HepG2 (cell line): Measurements from ENCODE around the gene SLC6A17. TPM values are rescaled to one million over a fixed set of nuclear protein-coding genes. Genes with fewer than 3 reads are reported as not detected.

Source experiments
- ATAC-seq: fragments of 200-7000 bp; cut with Tn5 transposase; 3 replicates; pipeline ENCODE4 v1.9.1; 2020; ENCODE audit warnings: mild to moderate bottlenecking, moderate library complexity
- BruUV-seq: library from RNA; stranded (reverse); fragments of 400-500 nt; replicated peaks from 2 replicates; lab custom pipeline; 2021; lab: Mats Ljungman, UMichigan
- CTCF ChIA-PET: fragments of 300-600 bp; formaldehyde crosslinking; extraction: SDS; loops from one replicate; lab custom pipeline; 2021; ENCODE audit warnings: low total read pairs, inconsistent platforms, low intra/inter-chr PET ratio; lab: Yijun Ruan, JAX
- POLR2A ChIA-PET: fragments of 350-600 bp; sonication (Branson Sonifier 250); formaldehyde crosslinking; loops from one replicate; lab custom pipeline; 2020; ENCODE audit warnings: antibody characterized with exemption, inconsistent platforms; lab: Yijun Ruan, JAX
- DNase-seq: peaks from one replicate; pipeline ENCODE4 v3.0.0-alpha.2; 2015; ENCODE audit warnings: low spot score
- FAIRE-seq: peaks from 3 replicates; lab custom pipeline; 2011; peaks lifted over from hg19 to GRCh38; lab: Jason Lieb, UNC
- H2AFZ ChIP-seq: one replicate; pipeline ENCODE4 v1.6.1; 2011; ENCODE audit warnings: low read length, inconsistent platforms
- H3K27ac ChIP-seq: fragments of 300-600 bp; 3 replicates; pipeline ENCODE4 v1.8.0; 2011; ENCODE audit warnings: mixed run types, mild to moderate bottlenecking, mixed read lengths, low read length, inconsistent platforms; ENCODE audit not compliant: insufficient read depth; ENCODE audit errors: extremely low read length
- H3K27me3 ChIP-seq, 2 experiments: fragments of 200-600 bp in 1 of 2; 2 replicates in 1 of 2; 3 replicates in 1 of 2; pipeline versions ENCODE4 v1.6.0 to v1.8.0; 2011; ENCODE audit warnings: low read length in 2 of 2, mild to moderate bottlenecking in 2 of 2, moderate library complexity in 2 of 2, inconsistent platforms in 1 of 2; ENCODE audit not compliant: insufficient read depth in 2 of 2, control insufficient read depth in 1 of 2
- H3K36me3 ChIP-seq, 2 experiments: fragments of 200-600 bp in 1 of 2; replicated peaks in 1 of 2; 2 replicates in 1 of 2; 3 replicates in 1 of 2; pipeline versions ENCODE4 v1.5.1 to v1.8.0; 2011; ENCODE audit warnings: low read length in 2 of 2, inconsistent platforms in 1 of 2; ENCODE audit not compliant: insufficient read depth in 2 of 2, control insufficient read depth in 1 of 2
- H3K4me1 ChIP-seq: 2 replicates; pipeline ENCODE4 v1.5.1; 2012; ENCODE audit warnings: low read length, inconsistent platforms; ENCODE audit not compliant: insufficient read depth
- H3K4me2 ChIP-seq: 2 replicates; pipeline ENCODE4 v1.6.0; 2011; ENCODE audit warnings: low read depth, low read length, inconsistent platforms
- H3K4me3 ChIP-seq, 3 experiments: fragments of 200-600 bp in 1 of 3; sonication (generic), shearing (Covaris generic) in 1 of 3; replicated peaks in 1 of 3; 2 replicates each; pipeline ENCODE4 v1.5.1; 2011 to 2016; ENCODE audit warnings: low read length in 3 of 3, inconsistent platforms in 2 of 3, low read depth in 2 of 3, mild to moderate bottlenecking in 2 of 3, control low read depth in 1 of 3, mixed read lengths in 1 of 3; ENCODE audit not compliant: insufficient read depth in 1 of 3
- H3K79me2 ChIP-seq: one replicate; pipeline ENCODE4 v1.6.1; 2011; ENCODE audit warnings: low read length, inconsistent platforms; ENCODE audit not compliant: insufficient read depth
- H3K9ac ChIP-seq: 2 replicates; pipeline ENCODE4 v1.6.0; 2011; ENCODE audit warnings: mild to moderate bottlenecking, low read depth, low read length, inconsistent platforms; ENCODE audit not compliant: insufficient read depth
- H3K9me3 ChIP-seq: 2 replicates; pipeline ENCODE4 v1.5.1; 2012; ENCODE audit warnings: mild to moderate bottlenecking, low read length
- H4K20me1 ChIP-seq: 2 replicates; pipeline ENCODE4 v1.6.0; 2011; ENCODE audit warnings: inconsistent platforms, mild to moderate bottlenecking, low read length, moderate library complexity; ENCODE audit not compliant: insufficient read depth
- POLR2A ChIP-seq, 2 experiments: IDR thresholded peaks; 2 replicates each; pipeline ENCODE4 v1.6.1; 2011; ENCODE audit warnings: low read depth in 2 of 2, low read length in 2 of 2, mild to moderate bottlenecking in 1 of 2, moderate library complexity in 1 of 2; ENCODE audit not compliant: insufficient read depth in 1 of 2
- ZBTB42 ChIP-seq: sonication (generic); formaldehyde crosslinking; IDR thresholded peaks from 2 replicates; pipeline ENCODE4 v1.5.0; 2020; ENCODE audit warnings: mild to moderate bottlenecking, missing genetic modification reagents
- ZBTB7B ChIP-seq: sonication (generic); formaldehyde crosslinking; IDR thresholded peaks from 2 replicates; pipeline ENCODE4 v1.4.0; 2020; ENCODE audit warnings: missing genetic modification reagents
- ZNF136 ChIP-seq: sonication (generic); formaldehyde crosslinking; IDR thresholded peaks from 2 replicates; pipeline ENCODE4 v1.8.1; 2022; ENCODE audit warnings: low read depth, mild to moderate bottlenecking, moderate library complexity, missing genetic modification reagents
- ZNF501 ChIP-seq: sonication (generic); formaldehyde crosslinking; IDR thresholded peaks from 2 replicates; pipeline ENCODE4 v1.5.1; 2020; ENCODE audit warnings: mild to moderate bottlenecking, moderate library complexity, missing genetic modification reagents
- ZNF720 ChIP-seq: sonication (generic); formaldehyde crosslinking; IDR thresholded peaks from 2 replicates; pipeline ENCODE4 v1.4.0; 2020; ENCODE audit warnings: missing genetic modification reagents
- WGBS: methylation state at CpG from one replicate; pipeline ENCODE4 v1.1.6; 2017; ENCODE audit warnings: low lambda C conversion rate; 5-methylcytosine and 5-hydroxymethylcytosine counted together
- in situ Hi-C: cut with HindIII; loops from 2 replicates; pipeline ENCODE4 v1.10.0; 2017; ENCODE audit warnings: low pct_unique_long_range_greater_than_20kb; ENCODE audit not compliant: extremely low pct_ligation_motif_present
- intact Hi-C: fragments of 100-400 bp; cut with micrococcal nuclease; formaldehyde crosslinking; loops from one replicate; pipeline ENCODE4 v1.10.0; 2022; ENCODE audit not compliant: unreplicated experiment
- polyA plus RNA-seq, 8 experiments: library from polyadenylated mRNA; depleted of rRNA in 3 of 8; stranded (reverse) in 7 of 8; unstranded in 1 of 8; fragments of >200 nt; fragmentation: Illumina TruSeq in 4 of 8; extraction: Trizol in 4 of 8; gene quantifications; 2 replicates each; pipeline versions ENCODE4 v1.2.1 to v1.2.3, GENCODE V29; 2011 to 2016; ENCODE audit warnings: low read depth in 4 of 8, missing spikeins in 1 of 8, mixed read lengths in 1 of 8; ENCODE audit not compliant: insufficient read depth in 1 of 8
- total RNA-seq, 5 experiments: library from RNA; depleted of rRNA; stranded (reverse); fragments of >200 nt; fragmentation: Illumina TruSeq; extraction: Trizol; gene quantifications; 2 replicates each; pipeline ENCODE4 v1.2.3, GENCODE V29; 2016; ENCODE audit warnings: low read depth in 1 of 5
- TF ChIP-seq, protein P1 (sequence below): sonication (generic); formaldehyde crosslinking; IDR thresholded peaks from 2 replicates; pipeline ENCODE4 v1.5.0; 2020; ENCODE audit warnings: mild to moderate bottlenecking, missing genetic modification reagents, borderline replicate concordance
- TF ChIP-seq, protein P2 (sequence below): sonication (generic); formaldehyde crosslinking; IDR thresholded peaks from 2 replicates; pipeline ENCODE4 v1.8.1; 2022; ENCODE audit warnings: low read depth, mild to moderate bottlenecking, missing genetic modification reagents

Gene SLC6A17
- total and polyA plus RNA-seq, 2 of the 13 experiments (the other 11 are each of a cell fraction or from before 2014, with no cell fraction given), result not detected

DNA sequence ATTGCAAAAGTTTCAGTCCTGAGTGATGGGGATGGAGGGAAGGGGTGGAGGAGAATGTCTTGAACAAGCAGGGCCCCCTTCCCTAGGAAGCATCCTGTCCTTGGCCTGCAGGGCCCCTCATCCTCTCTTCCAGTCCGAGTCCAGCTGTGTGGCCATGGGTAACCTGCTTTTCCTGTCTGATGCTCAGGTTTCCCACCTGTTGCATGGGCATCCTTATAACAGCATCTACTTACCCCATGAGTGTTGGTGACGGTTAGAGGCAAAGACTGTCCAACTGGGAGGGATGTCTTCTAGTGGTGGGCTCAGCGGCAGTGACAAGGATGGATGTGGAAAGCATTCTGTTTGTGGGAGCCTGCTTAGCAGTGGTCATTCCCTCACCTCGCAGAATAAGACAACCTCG lies 36.1 kb upstream of the SLC6A17 start:
- ATAC-seq (no peak), FAIRE-seq (no peak), DNase-seq (no peak)
- Histone ChIP-seq H3K4me3 (no peak overlapping the region), H3K79me2 (no peaks in the 10 kb centered on the region), H3K4me1 (no peaks in the 10 kb centered on the region), H2AFZ (no peak overlapping the region), H3K36me3 (no peaks in the 10 kb centered on the region), H3K27ac (no peak overlapping the region), H4K20me1 (no peaks in the 10 kb centered on the region), H3K27me3 (peaks cover 6 to 42% of the 10 kb centered on the region in 2 experiments; a peak in 3 of 5 replicates), H3K9me3 (no peaks in the 10 kb centered on the region), H3K9ac (no peak overlapping the region), H3K4me2 (no peak overlapping the region)
- WGBS, result 15% methylated on average over 4 of the region's 5 CpGs
- in situ Hi-C loops (no loop called here), intact Hi-C loops (no loop called here)
- no peak for TF ChIP-seq ZNF720 (CRISPR knock-in tag)
- TF ChIP-seq ZNF136 (CRISPR knock-in tag), result no peak
- no peak for TF ChIP-seq ZNF501 (CRISPR knock-in tag)
- no peak for TF ChIP-seq POLR2A (IDR thresholded peaks at IDR 0.05; ENCODE audit: insufficient read depth in 1 of 2, low read depth in 2 of 2, low read length in 2 of 2)
- TF ChIP-seq, protein P1, sequence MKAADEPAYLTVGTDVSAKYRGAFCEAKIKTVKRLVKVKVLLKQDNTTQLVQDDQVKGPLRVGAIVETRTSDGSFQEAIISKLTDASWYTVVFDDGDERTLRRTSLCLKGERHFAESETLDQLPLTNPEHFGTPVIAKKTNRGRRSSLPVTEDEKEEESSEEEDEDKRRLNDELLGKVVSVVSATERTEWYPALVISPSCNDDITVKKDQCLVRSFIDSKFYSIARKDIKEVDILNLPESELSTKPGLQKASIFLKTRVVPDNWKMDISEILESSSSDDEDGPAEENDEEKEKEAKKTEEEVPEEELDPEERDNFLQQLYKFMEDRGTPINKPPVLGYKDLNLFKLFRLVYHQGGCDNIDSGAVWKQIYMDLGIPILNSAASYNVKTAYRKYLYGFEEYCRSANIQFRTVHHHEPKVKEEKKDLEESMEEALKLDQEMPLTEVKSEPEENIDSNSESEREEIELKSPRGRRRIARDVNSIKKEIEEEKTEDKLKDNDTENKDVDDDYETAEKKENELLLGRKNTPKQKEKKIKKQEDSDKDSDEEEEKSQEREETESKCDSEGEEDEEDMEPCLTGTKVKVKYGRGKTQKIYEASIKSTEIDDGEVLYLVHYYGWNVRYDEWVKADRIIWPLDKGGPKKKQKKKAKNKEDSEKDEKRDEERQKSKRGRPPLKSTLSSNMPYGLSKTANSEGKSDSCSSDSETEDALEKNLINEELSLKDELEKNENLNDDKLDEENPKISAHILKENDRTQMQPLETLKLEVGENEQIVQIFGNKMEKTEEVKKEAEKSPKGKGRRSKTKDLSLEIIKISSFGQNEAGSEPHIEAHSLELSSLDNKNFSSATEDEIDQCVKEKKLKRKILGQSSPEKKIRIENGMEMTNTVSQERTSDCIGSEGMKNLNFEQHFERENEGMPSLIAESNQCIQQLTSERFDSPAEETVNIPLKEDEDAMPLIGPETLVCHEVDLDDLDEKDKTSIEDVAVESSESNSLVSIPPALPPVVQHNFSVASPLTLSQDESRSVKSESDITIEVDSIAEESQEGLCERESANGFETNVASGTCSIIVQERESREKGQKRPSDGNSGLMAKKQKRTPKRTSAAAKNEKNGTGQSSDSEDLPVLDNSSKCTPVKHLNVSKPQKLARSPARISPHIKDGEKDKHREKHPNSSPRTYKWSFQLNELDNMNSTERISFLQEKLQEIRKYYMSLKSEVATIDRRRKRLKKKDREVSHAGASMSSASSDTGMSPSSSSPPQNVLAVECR (CRISPR knock-in tag), result no peak
- TF ChIP-seq, protein P2, sequence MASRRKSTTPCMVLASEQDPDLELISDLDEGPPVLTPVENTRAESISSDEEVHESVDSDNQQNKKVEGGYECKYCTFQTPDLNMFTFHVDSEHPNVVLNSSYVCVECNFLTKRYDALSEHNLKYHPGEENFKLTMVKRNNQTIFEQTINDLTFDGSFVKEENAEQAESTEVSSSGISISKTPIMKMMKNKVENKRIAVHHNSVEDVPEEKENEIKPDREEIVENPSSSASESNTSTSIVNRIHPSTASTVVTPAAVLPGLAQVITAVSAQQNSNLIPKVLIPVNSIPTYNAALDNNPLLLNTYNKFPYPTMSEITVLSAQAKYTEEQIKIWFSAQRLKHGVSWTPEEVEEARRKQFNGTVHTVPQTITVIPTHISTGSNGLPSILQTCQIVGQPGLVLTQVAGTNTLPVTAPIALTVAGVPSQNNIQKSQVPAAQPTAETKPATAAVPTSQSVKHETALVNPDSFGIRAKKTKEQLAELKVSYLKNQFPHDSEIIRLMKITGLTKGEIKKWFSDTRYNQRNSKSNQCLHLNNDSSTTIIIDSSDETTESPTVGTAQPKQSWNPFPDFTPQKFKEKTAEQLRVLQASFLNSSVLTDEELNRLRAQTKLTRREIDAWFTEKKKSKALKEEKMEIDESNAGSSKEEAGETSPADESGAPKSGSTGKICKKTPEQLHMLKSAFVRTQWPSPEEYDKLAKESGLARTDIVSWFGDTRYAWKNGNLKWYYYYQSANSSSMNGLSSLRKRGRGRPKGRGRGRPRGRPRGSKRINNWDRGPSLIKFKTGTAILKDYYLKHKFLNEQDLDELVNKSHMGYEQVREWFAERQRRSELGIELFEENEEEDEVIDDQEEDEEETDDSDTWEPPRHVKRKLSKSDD (CRISPR knock-in tag), result no peak
- TF ChIP-seq ZBTB42 (CRISPR knock-in tag), result no peak
- TF ChIP-seq ZBTB7B, result no peak
- CTCF ChIA-PET, result no interaction called here
- BruUV-seq, result no TSS peak
- POLR2A ChIA-PET, result no interaction called here
